ENCODE results near the gene SULF2. TPM values are rescaled to one million over a fixed set of nuclear protein-coding genes. Genes with fewer than 3 reads are reported as not detected.

The SULF2 gene
- total and polyA plus RNA-seq, 9 of the 15 experiments (the other 6 are each of a cell fraction or from before 2014, with no cell fraction given), result 0.33 TPM; not detected in 8

DNA sequence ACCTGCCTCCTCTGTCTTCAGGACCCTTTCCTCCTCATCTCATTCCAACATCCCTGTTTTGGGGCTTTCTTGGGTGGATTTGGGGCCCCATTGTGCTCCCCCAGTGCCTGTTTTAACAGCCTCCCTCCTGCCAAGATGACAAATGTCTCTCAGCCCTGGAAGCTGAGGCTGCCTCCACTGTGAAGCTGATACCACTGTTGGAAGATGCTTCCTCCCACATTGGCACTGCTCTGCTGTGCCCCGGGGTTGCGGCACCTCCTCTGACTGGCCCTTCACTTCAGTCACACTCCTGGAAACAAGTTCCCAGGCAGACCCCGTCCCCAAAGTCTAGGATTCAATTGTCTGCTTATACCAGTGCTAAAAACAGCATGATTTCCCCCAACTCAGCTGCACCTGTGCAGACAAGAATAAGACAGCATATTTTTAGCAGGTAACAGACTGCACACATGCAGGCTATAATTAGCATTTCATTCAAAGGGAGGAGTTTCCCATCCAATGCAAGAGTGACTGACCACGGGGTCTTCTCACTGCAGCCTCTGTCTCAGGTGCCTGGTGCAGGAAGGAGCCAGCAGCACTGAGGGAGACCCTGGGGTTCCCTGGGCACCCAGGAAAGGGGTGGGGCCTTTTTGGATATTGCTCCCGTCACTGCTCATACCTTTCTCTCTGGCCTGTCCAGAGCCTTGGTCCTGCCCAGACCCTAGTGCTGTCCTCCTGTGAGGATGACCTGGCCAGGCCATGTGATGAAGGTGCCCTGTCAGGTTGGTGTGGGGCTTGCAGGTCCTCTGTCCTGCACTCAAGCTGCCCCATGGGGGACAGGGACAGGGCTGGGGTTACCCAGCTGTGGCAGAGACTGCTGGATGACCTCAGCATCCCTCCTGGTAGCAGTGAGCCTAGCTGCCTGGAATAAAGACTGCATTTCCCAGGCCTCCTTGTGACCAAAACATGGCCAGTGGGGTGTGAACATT, 31.5 kb upstream of the SULF2 start:
- no peak overlapping the region for H2AFZ ChIP-seq (ENCODE audit: low read depth, low read length)
- no peak overlapping the region for H3K4me2 ChIP-seq (ENCODE audit: insufficient read depth, low read length)
- no peaks in the 10 kb centered on the region for H3K9me3 ChIP-seq (replicated peaks; ENCODE audit: control insufficient read depth, insufficient read depth, low read depth, low read length)
- peaks cover 0 to 5% of the 10 kb centered on the region in 2 experiments; a peak in 2 of 5 replicates for H3K27me3 ChIP-seq (ENCODE audit: control insufficient read depth in 2 of 2, insufficient read depth in 2 of 2, low read length in 2 of 2)
- no peaks in the 10 kb centered on the region for H3K4me1 ChIP-seq (replicated peaks in 1 of 2; ENCODE audit: control insufficient read depth in 2 of 2, insufficient read depth in 2 of 2, low read length in 2 of 2)
- TF ChIP-seq PCBP2 (IDR thresholded peaks at IDR 0.05; ENCODE audit: low read depth, low read length, poor library complexity, severe bottlenecking), result no peak
- TF ChIP-seq, protein P1, sequence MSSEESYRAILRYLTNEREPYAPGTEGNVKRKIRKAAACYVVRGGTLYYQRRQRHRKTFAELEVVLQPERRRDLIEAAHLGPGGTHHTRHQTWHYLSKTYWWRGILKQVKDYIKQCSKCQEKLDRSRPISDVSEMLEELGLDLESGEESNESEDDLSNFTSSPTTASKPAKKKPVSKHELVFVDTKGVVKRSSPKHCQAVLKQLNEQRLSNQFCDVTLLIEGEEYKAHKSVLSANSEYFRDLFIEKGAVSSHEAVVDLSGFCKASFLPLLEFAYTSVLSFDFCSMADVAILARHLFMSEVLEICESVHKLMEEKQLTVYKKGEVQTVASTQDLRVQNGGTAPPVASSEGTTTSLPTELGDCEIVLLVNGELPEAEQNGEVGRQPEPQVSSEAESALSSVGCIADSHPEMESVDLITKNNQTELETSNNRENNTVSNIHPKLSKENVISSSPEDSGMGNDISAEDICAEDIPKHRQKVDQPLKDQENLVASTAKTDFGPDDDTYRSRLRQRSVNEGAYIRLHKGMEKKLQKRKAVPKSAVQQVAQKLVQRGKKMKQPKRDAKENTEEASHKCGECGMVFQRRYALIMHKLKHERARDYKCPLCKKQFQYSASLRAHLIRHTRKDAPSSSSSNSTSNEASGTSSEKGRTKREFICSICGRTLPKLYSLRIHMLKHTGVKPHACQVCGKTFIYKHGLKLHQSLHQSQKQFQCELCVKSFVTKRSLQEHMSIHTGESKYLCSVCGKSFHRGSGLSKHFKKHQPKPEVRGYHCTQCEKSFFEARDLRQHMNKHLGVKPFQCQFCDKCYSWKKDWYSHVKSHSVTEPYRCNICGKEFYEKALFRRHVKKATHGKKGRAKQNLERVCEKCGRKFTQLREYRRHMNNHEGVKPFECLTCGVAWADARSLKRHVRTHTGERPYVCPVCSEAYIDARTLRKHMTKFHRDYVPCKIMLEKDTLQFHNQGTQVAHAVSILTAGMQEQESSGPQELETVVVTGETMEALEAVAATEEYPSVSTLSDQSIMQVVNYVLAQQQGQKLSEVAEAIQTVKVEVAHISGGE (CRISPR knock-in tag; IDR thresholded peaks at IDR 0.05), result peak in 1 of 3 experiments; percentile 18; a peak in 1 of 6 replicates
- DNase-seq (ENCODE audit: extremely low read depth in 1 of 4, low spot score in 3 of 4) (no peak), FAIRE-seq (no peak), ATAC-seq (no peak)
- no peaks in the 10 kb centered on the region for H3K9me1 ChIP-seq (ENCODE audit: control insufficient read depth, insufficient read depth, low read length)
- CTCF ChIA-PET (ENCODE audit: low intra/inter-chr PET ratio), result no interaction called here
- H3K79me2 ChIP-seq (ENCODE audit: control insufficient read depth, insufficient read depth, low read length), result no peaks in the 10 kb centered on the region
- WGBS (ENCODE audit: insufficient coverage, low coverage, missing lambda C conversion rate), result 0% methylated on average over 5 of the region's 5 CpGs
- H3K9ac ChIP-seq (ENCODE audit: insufficient read depth in 1 of 2, low read depth in 2 of 2, low read length in 2 of 2), result no peak overlapping the region
- in situ Hi-C loops (cut with MboI), result loop anchor here (5.0 kb wide), 1 partner anchor 76 kb away; no protein-coding TSS in a partner anchor
- H4K20me1 ChIP-seq (replicated peaks; ENCODE audit: control insufficient read depth, insufficient read depth, low read length), result no peaks in the 10 kb centered on the region
- intact Hi-C loops (cut with micrococcal nuclease), result no loop called here
- H3K27ac ChIP-seq (ENCODE audit: extremely low read depth, low read depth, low read length), result no peak overlapping the region
- no TSS peak for BruUV-seq (replicated peaks)
- H3K4me3 ChIP-seq, result no peak overlapping the region
- POLR2A ChIA-PET, result interaction anchor here (1.3 kb wide), 1 partner anchor 78 kb away, joined by 4 read pairs; no protein-coding TSS in a partner anchor
- no peaks in the 10 kb centered on the region for H3K36me3 ChIP-seq (ENCODE audit: control insufficient read depth, insufficient read depth, low read length)
